SK-N-SH (cell line): Measurements from ENCODE around the gene LIX1. TPM values are rescaled to one million over a fixed set of nuclear protein-coding genes. Genes with fewer than 3 reads are reported as not detected.

Experiments
- CTCF ChIA-PET: fragments of 300-600, 350-600 bp; formaldehyde crosslinking; extraction: SDS; loops from one replicate; lab custom pipeline; 2021; lab: Yijun Ruan, JAX
- POLR2A ChIA-PET: fragments of 350-600 bp; sonication (Branson Sonifier 250); formaldehyde crosslinking; extraction: SDS; loops from one replicate; lab custom pipeline; 2020; ENCODE audit warnings: antibody characterized with exemption, inconsistent platforms; lab: Yijun Ruan, JAX
- DNase-seq: peaks from one replicate; pipeline ENCODE4 v3.0.0; 2012
- H2AFZ ChIP-seq: fragments of 200-600 bp; sonication (generic); 2 replicates; pipeline ENCODE4 v1.8.1; 2016; ENCODE audit warnings: antibody characterized with exemption, mild to moderate bottlenecking, low read depth
- H3F3A ChIP-seq: fragments of 200-600 bp; sonication (generic); replicated peaks from 2 replicates; pipeline ENCODE3; 2016; ENCODE audit warnings: antibody characterized with exemption, mild to moderate bottlenecking; ENCODE audit not compliant: insufficient read depth
- H3K27ac ChIP-seq, 2 experiments: fragments of 200-500 bp in 1 of 2; fragments of 200-600 bp in 1 of 2; sonication (Bioruptor generic) in 1 of 2; sonication (generic), shearing (Covaris generic) in 1 of 2; 2 replicates each; pipeline versions ENCODE4 v1.5.1 to v1.6.1; 2014 to 2016; ENCODE audit warnings: low read depth in 2 of 2, inconsistent platforms in 1 of 2, low read length in 1 of 2, mild to moderate bottlenecking in 1 of 2, mixed read lengths in 1 of 2
- H3K27me3 ChIP-seq: fragments of 200-600 bp; sonication (generic), shearing (Covaris generic); 2 replicates; pipeline ENCODE4 v1.6.1; 2016; ENCODE audit warnings: mixed run types; ENCODE audit not compliant: insufficient read depth
- H3K36me3 ChIP-seq, 2 experiments: fragments of 200-500 bp in 1 of 2; fragments of 200-600 bp in 1 of 2; sonication (Bioruptor generic) in 1 of 2; sonication (generic) in 1 of 2; replicated peaks in 1 of 2; 2 replicates each; pipeline versions ENCODE3 to v1.5.1; 2014 to 2016; ENCODE audit warnings: low read length in 1 of 2, mild to moderate bottlenecking in 1 of 2; ENCODE audit not compliant: insufficient read depth in 2 of 2, control insufficient read depth in 1 of 2
- H3K4me1 ChIP-seq, 2 experiments: fragments of 200-500 bp in 1 of 2; fragments of 200-600 bp in 1 of 2; sonication (Bioruptor generic) in 1 of 2; sonication (generic), shearing (Covaris generic) in 1 of 2; 2 replicates each; pipeline versions ENCODE4 v1.5.1 to v1.6.1; 2014 to 2016; ENCODE audit warnings: low read depth in 1 of 2, low read length in 1 of 2, mixed run types in 1 of 2; ENCODE audit not compliant: insufficient read depth in 2 of 2, control insufficient read depth in 1 of 2
- H3K4me2 ChIP-seq: fragments of 200-600 bp; sonication (generic), shearing (Covaris generic); 2 replicates; pipeline ENCODE4 v1.6.1; 2017; ENCODE audit warnings: mixed run types
- H3K4me3 ChIP-seq, 2 experiments: fragments of 200-500 bp in 1 of 2; fragments of 200-600 bp in 1 of 2; sonication (Bioruptor generic) in 1 of 2; sonication (generic), shearing (Covaris generic) in 1 of 2; 2 replicates each; pipeline versions ENCODE4 v1.5.1 to v1.8.1; 2014 to 2016; ENCODE audit warnings: low read depth in 2 of 2, inconsistent platforms in 1 of 2, low read length in 1 of 2, mild to moderate bottlenecking in 1 of 2, mixed read lengths in 1 of 2, moderate library complexity in 1 of 2
- H3K79me2 ChIP-seq: fragments of 200-600 bp; sonication (generic); 2 replicates; pipeline ENCODE4 v1.8.1; 2017; ENCODE audit warnings: mild to moderate bottlenecking; ENCODE audit not compliant: insufficient read depth
- H3K9ac ChIP-seq: fragments of 200-600 bp; sonication (generic); 2 replicates; pipeline ENCODE4 v1.6.1; 2017; ENCODE audit warnings: mixed run types
- H3K9me2 ChIP-seq: fragments of 200-600 bp; sonication (generic); 2 replicates; pipeline ENCODE4 v1.6.1; 2017; ENCODE audit warnings: mixed run types
- H3K9me3 ChIP-seq: fragments of 200-600 bp; sonication (generic); 2 replicates; pipeline ENCODE4 v1.6.1; 2017; ENCODE audit warnings: mixed run types, mild to moderate bottlenecking, moderate library complexity
- H4K20me1 ChIP-seq: fragments of 200-600 bp; sonication (generic); 2 replicates; pipeline ENCODE4 v1.6.1; 2017; ENCODE audit warnings: mild to moderate bottlenecking, mixed run types; ENCODE audit not compliant: insufficient read depth
- CHD2 ChIP-seq: fragments of 150-350 bp; IDR thresholded peaks from 2 replicates; pipeline ENCODE4 v1.6.1; 2018; ENCODE audit warnings: low read length; ENCODE audit not compliant: partially characterized antibody
- EP300 ChIP-seq, 2 experiments: IDR thresholded peaks; 2 replicates each; pipeline versions ENCODE4 v1.4.0 to v1.6.1; 2012; ENCODE audit warnings: borderline replicate concordance in 1 of 2, low read depth in 1 of 2, low read length in 1 of 2
- EZH2phosphoT487 ChIP-seq: fragments of 200-600 bp; sonication (generic); IDR thresholded peaks from 2 replicates; pipeline ENCODE4 v1.6.1; 2017; ENCODE audit warnings: low read depth, mixed run types, mild to moderate bottlenecking, antibody characterized with exemption, moderate library complexity, borderline replicate concordance
- FOXJ3 ChIP-seq: sonication (generic); formaldehyde crosslinking; IDR thresholded peaks from 2 replicates; pipeline ENCODE4 v1.5.1; 2020; ENCODE audit warnings: mild to moderate bottlenecking, missing genetic modification reagents
- FOXM1 ChIP-seq: IDR thresholded peaks from 2 replicates; pipeline ENCODE4 v1.4.0; 2012; ENCODE audit warnings: low read depth, mild to moderate bottlenecking
- MAX ChIP-seq: IDR thresholded peaks from 2 replicates; pipeline ENCODE4 v1.4.0; 2012; ENCODE audit warnings: low read depth
- MXI1 ChIP-seq: IDR thresholded peaks from 2 replicates; pipeline ENCODE4 v1.6.1; 2012; ENCODE audit warnings: mild to moderate bottlenecking, low read depth, low read length, improper control_type of control experiment
- NRF1 ChIP-seq: IDR thresholded peaks from 2 replicates; pipeline ENCODE4 v1.6.1; 2012; ENCODE audit warnings: low read depth, mild to moderate bottlenecking, low read length
- POLR2AphosphoS5 ChIP-seq: IDR thresholded peaks from 2 replicates; pipeline ENCODE4 v1.6.1; 2012; ENCODE audit warnings: low read depth, low read length
- RAD21 ChIP-seq: IDR thresholded peaks from 2 replicates; pipeline ENCODE4 v1.6.1; 2012; ENCODE audit warnings: mild to moderate bottlenecking, low read length
- RCOR1 ChIP-seq: fragments of 150-350 bp; IDR thresholded peaks from 2 replicates; pipeline ENCODE4 v1.6.1; 2017; ENCODE audit warnings: antibody characterized with exemption, low read length
- REST ChIP-seq: IDR thresholded peaks from 2 replicates; pipeline ENCODE4 v1.6.1; 2012; ENCODE audit warnings: mild to moderate bottlenecking, low read depth, low read length, moderate library complexity
- RFX5 ChIP-seq: IDR thresholded peaks from 2 replicates; pipeline ENCODE4 v1.6.1; 2012; ENCODE audit warnings: mild to moderate bottlenecking, improper control_type of control experiment, low read length
- SIN3A ChIP-seq: IDR thresholded peaks from 2 replicates; pipeline ENCODE4 v1.6.1; 2012; ENCODE audit warnings: low read depth, mild to moderate bottlenecking, low read length, moderate library complexity, borderline replicate concordance
- TAF1 ChIP-seq: IDR thresholded peaks from 2 replicates; pipeline ENCODE4 v1.6.1; 2012; ENCODE audit warnings: low read depth, mild to moderate bottlenecking, low read length, moderate library complexity, borderline replicate concordance
- TCF12 ChIP-seq: IDR thresholded peaks from 2 replicates; pipeline ENCODE4 v1.4.0; 2012
- USF1 ChIP-seq: IDR thresholded peaks from 2 replicates; pipeline ENCODE4 v1.4.0; 2012; ENCODE audit warnings: low read depth, borderline replicate concordance
- USF2 ChIP-seq: fragments of 150-350 bp; IDR thresholded peaks from 2 replicates; pipeline ENCODE4 v1.6.1; 2017; ENCODE audit warnings: antibody characterized with exemption, low read length, low read depth, borderline replicate concordance
- YY1 ChIP-seq: IDR thresholded peaks from 2 replicates; pipeline ENCODE4 v1.4.0; 2012; ENCODE audit warnings: low read depth, mild to moderate bottlenecking
- WGBS: methylation state at CpG from one replicate; pipeline ENCODE4 v1.1.6; 2017; ENCODE audit warnings: low lambda C conversion rate; 5-methylcytosine and 5-hydroxymethylcytosine counted together
- polyA plus RNA-seq, 3 experiments: library from polyadenylated mRNA; depleted of rRNA; stranded (reverse); fragments of >200 nt; gene quantifications; 2 replicates each; pipeline ENCODE4 v1.2.3, GENCODE V29; 2012

The LIX1 gene
- polyA plus RNA-seq, 1 of the 3 experiments (the other 2 are of a cell fraction): not detected

GRCh38 chr5:97183100-97183929 lies 40.9 kb upstream of the LIX1 start, which contains the start of gene RIOK2:
Gene RIOK2 (minus strand): TSS chr5:97183247. CDS start chr5:97183191, 56 bp downstream.
- H4K20me1 ChIP-seq: 0 out of 2 replicates have a peak, but pooled peaks cover 7% of the 10 kb centered on the region
- peak within 1 kb of the TSS; percentile 90 for H3K9ac ChIP-seq
- H3K79me2 ChIP-seq: peaks cover 42% of the 10 kb centered on the region
- H3K36me3 ChIP-seq: peaks cover 16 to 17% of the 10 kb centered on the region in 2 experiments
- H3K27ac ChIP-seq: peak within 1 kb of the TSS; percentile 92 to 95
- peak within 1 kb of the TSS; percentile 88 to 93 for H3K4me3 ChIP-seq
- POLR2A ChIA-PET: interaction anchor here (1.0 kb wide), 1 partner anchor 9 kb away, joined by 3 read pairs; no protein-coding TSS in a partner anchor
- peaks cover 3 to 5% of the 10 kb centered on the region in 2 experiments; a peak in 3 of 4 replicates for H3K4me1 ChIP-seq
- no peaks in the 10 kb centered on the region for H3K27me3 ChIP-seq
- under 1% methylated on average over 40 of the region's 44 CpGs for WGBS
- TF ChIP-seq CHD2 (peak; percentile 40), USF2 (peak; percentile 36; the same call in 1 of the 2 replicates), USF1 (peak; percentile 45; the same call in 1 of the 2 replicates), MXI1 (peak; percentile 86), RAD21 (no peak), NRF1 (peak; percentile 97), YY1 (peak; percentile 80), SIN3A (peak; percentile 73; the same call in 1 of the 2 replicates), TCF12 (peak; percentile 27; the same call in 1 of the 2 replicates), EP300 (IDR thresholded peaks at IDR 0.05; ENCODE audit: borderline replicate concordance in 1 of 2, low read depth in 1 of 2, low read length in 1 of 2) (peak in 1 of 2 experiments; percentile 13; a peak in 1 of 4 replicates), FOXJ3 (CRISPR knock-in tag) (no peak), MAX (peak; percentile 100), RFX5 (no peak), FOXM1 (no peak), RCOR1 (0 out of 2 replicates have a peak, but pooled peaks have one; percentile 22), REST (peak; percentile 46), POLR2AphosphoS5 (peak; percentile 89), EZH2phosphoT487 (no peak), TAF1 (peak; percentile 90)
- H2AFZ ChIP-seq: peak within 1 kb of the TSS; percentile 97
- no peaks in the 10 kb centered on the region for H3F3A ChIP-seq
- H3K4me2 ChIP-seq: peak within 1 kb of the TSS; percentile 71
- no peaks in the 10 kb centered on the region for H3K9me2 ChIP-seq
- CTCF ChIA-PET: interaction anchor here (1.4 kb wide), 1 partner anchor 1586 kb away, joined by 5 read pairs; no protein-coding TSS in a partner anchor
- H3K9me3 ChIP-seq: no peaks in the 10 kb centered on the region
- DNase-seq: peak; percentile 83
